GM12875 (cell line): ENCODE measurements around the gene DUSP10.

Experiments used
- H3K4me3 ChIP-seq: one replicate; pipeline ENCODE4 v1.5.1; 2011; ENCODE audit warnings: low read depth, low read length, control low read depth
- CTCF ChIP-seq: IDR thresholded peaks from 2 replicates; pipeline ENCODE4 v1.5.1; 2011; ENCODE audit warnings: low read depth, mild to moderate bottlenecking, control low read depth, inconsistent platforms, low read length, moderate library complexity, borderline replicate concordance; ENCODE audit not compliant: insufficient read depth

The DUSP10 gene

GRCh38 chr1:221675880-221676800, 65.7 kb downstream of the DUSP10 start:
- TF ChIP-seq CTCF, result no peak
- H3K4me3 ChIP-seq, result no peak overlapping the region

GRCh38 chr1:221672965-221673364, 68.9 kb downstream of the DUSP10 start:
- no peak for TF ChIP-seq CTCF
- no peak overlapping the region for H3K4me3 ChIP-seq

- no peak for TF ChIP-seq CTCF
- H3K4me3 ChIP-seq, result no peak overlapping the region
Measured at GRCh38 chr1:221672239-221672645, 69.6 kb downstream of the DUSP10 start.

- TF ChIP-seq CTCF, result no peak
- H3K4me3 ChIP-seq, result no peak overlapping the region
Measured at GRCh38 chr1:221670081-221670480, 71.8 kb downstream of the DUSP10 start.

GRCh38 chr1:221669441-221669840, 72.4 kb downstream of the DUSP10 start:
- no peak for TF ChIP-seq CTCF
- H3K4me3 ChIP-seq, result no peak overlapping the region

- no peak overlapping the region for H3K4me3 ChIP-seq
- no peak for TF ChIP-seq CTCF
Measured at GRCh38 chr1:221667504-221667903, 74.4 kb downstream of the DUSP10 start.

GRCh38 chr1:221664253-221664652, 77.6 kb downstream of the DUSP10 start:
- TF ChIP-seq CTCF, result no peak
- H3K4me3 ChIP-seq, result no peak overlapping the region
